Left kidney (tissue), 2 donors: ENCODE data around the gene RALY. TPM values are rescaled to one million over a fixed set of nuclear protein-coding genes. Genes with fewer than 3 reads are reported as not detected.

Source experiments
- DNase-seq: peaks from one replicate; pipeline ENCODE4 v3.0.0-alpha.2; 2013
- polyA plus RNA-seq: library from polyadenylated mRNA; unstranded; fragments of 120-200 nt; gene quantifications from one replicate; pipeline ENCODE4 v1.2.1, GENCODE V29; 2013; ENCODE audit not compliant: insufficient read length

Gene RALY
- polyA plus RNA-seq, 1 donor = 144 TPM

- no peak for DNase-seq
Observed at GRCh38 chr20:34076952-34077351, 83.2 kb downstream of the RALY start.

- no peak for DNase-seq
Observed at GRCh38 chr20:34078540-34078939, 84.8 kb downstream of the RALY start.

- DNase-seq = no peak
Observed at GRCh38 chr20:34079818-34080217, 86.1 kb downstream of the RALY start.

- no peak for DNase-seq
Observed at GRCh38 chr20:34082232-34082887, 88.6 kb downstream of the RALY start.

- DNase-seq = no peak
Observed at GRCh38 chr20:34083137-34083536, 89.4 kb downstream of the RALY start.

- no peak for DNase-seq
Observed at GRCh38 chr20:34083781-34084180, 90.1 kb downstream of the RALY start.

GRCh38 chr20:34084227-34084923, 90.7 kb downstream of the RALY start:
- DNase-seq = no peak

GRCh38 chr20:34085544-34086040, 91.9 kb downstream of the RALY start:
- no peak for DNase-seq

- DNase-seq = no peak
Observed at GRCh38 chr20:34088305-34089174, 94.8 kb downstream of the RALY start.

GRCh38 chr20:34089175-34089479, 95.4 kb downstream of the RALY start:
- no peak for DNase-seq

- no peak for DNase-seq
Observed at GRCh38 chr20:34089655-34090345, 96.1 kb downstream of the RALY start.

- DNase-seq = no peak
Observed at GRCh38 chr20:34090645-34091044, 96.9 kb downstream of the RALY start.

GRCh38 chr20:34091637-34092200, 98.0 kb downstream of the RALY start:
- no peak for DNase-seq

- no peak for DNase-seq
Observed at GRCh38 chr20:34093895-34094294, 100.2 kb downstream of the RALY start.

GRCh38 chr20:34095825-34096224, 102.1 kb downstream of the RALY start:
- DNase-seq = no peak

GRCh38 chr20:34096699-34097444, 103.2 kb downstream of the RALY start:
- DNase-seq = no peak

GRCh38 chr20:34098570-34098969, 104.9 kb downstream of the RALY start:
- no peak for DNase-seq

GRCh38 chr20:34099675-34100074, 106.0 kb downstream of the RALY start:
- no peak for DNase-seq

GRCh38 chr20:34100576-34100975, 106.9 kb downstream of the RALY start:
- DNase-seq = no peak

GRCh38 chr20:34102342-34102741, 108.6 kb downstream of the RALY start:
- no peak for DNase-seq

GRCh38 chr20:34104059-34104458, 110.3 kb downstream of the RALY start:
- DNase-seq = no peak
